Effector memory CD8-positive, alpha-beta T cell (primary cell): ENCODE measurements around the gene ANGPTL8.

Experiments used
- ATAC-seq: fragments of 150-1000 bp; cut with Tn5 transposase; replicated peaks from 2 replicates; pipeline ENCODE4 v1.10.0; 2021; ENCODE audit warnings: mild to moderate bottlenecking, moderate library complexity
- DNase-seq, 3 experiments: peaks; one replicate each; pipeline ENCODE4 v3.0.0; 2021
- H3K27ac Mint-ChIP-seq, 2 donors: one replicate each; pipeline ENCODE4 v1.8.0; 2022; ENCODE audit warnings: mild to moderate bottlenecking in 2 of 2, mixed read lengths in 2 of 2, moderate library complexity in 2 of 2
- H3K27me3 Mint-ChIP-seq, 2 donors: one replicate each; pipeline ENCODE4 v1.8.0; 2022; ENCODE audit warnings: mixed read lengths in 2 of 2
- H3K36me3 Mint-ChIP-seq: one replicate; pipeline ENCODE4 v1.8.0; 2022; ENCODE audit warnings: mild to moderate bottlenecking, moderate library complexity, mixed read lengths; ENCODE audit not compliant: insufficient read depth
- H3K4me1 Mint-ChIP-seq, 2 donors: one replicate each; pipeline ENCODE4 v1.8.0; 2022; ENCODE audit warnings: low read depth in 2 of 2, mixed read lengths in 2 of 2
- H3K4me3 Mint-ChIP-seq, 2 donors: one replicate each; pipeline ENCODE4 v1.8.0; 2022; ENCODE audit warnings: mild to moderate bottlenecking in 2 of 2, mixed read lengths in 2 of 2, moderate library complexity in 2 of 2
- H3K9me3 Mint-ChIP-seq, 2 donors: one replicate each; pipeline ENCODE4 v1.8.0; 2022; ENCODE audit warnings: mixed read lengths in 2 of 2

ANGPTL8 gene

DNA sequence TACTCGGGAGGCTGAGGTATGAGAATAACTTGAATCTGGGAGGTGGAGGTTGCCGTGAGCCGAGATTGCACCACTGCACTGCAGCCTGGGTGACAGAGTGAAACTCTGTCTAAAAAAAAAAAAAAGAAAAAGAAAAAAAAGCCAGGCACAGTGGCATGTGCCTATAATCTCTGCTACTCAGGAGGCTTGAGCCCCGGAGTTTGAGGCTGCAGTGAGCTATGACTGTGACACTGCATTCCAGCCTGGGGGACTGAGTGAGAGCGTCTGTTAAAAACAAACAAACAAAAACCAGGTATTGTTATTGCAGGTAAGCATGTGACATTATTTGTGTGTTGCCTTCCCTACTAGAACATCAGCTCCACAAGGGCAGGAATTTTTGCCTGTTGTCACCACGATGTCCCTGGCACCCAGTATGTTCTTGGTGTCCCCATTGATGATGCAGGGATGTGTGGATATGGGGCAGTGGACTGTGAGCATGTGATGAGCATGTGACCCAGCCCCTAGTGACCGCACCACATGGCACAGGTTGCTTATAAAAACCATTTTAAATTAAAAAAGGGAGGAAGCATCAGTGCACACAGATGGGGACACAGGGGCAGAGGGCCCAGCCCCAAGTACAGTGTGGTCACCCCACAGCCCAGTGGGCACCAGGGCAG lies 40.5 kb upstream of the ANGPTL8 start:
- H3K4me1 Mint-ChIP-seq: peaks cover 0 to 4% of the 10 kb centered on the region in 2 donors
- no peak for ATAC-seq
- H3K9me3 Mint-ChIP-seq: no peaks in the 10 kb centered on the region
- no peak overlapping the region for H3K27ac Mint-ChIP-seq
- no peaks in the 10 kb centered on the region for H3K36me3 Mint-ChIP-seq
- no peak for DNase-seq
- H3K27me3 Mint-ChIP-seq: peaks cover 6 to 25% of the 10 kb centered on the region in 2 donors
- peak overlapping the region; percentile 71 for H3K4me3 Mint-ChIP-seq

DNA sequence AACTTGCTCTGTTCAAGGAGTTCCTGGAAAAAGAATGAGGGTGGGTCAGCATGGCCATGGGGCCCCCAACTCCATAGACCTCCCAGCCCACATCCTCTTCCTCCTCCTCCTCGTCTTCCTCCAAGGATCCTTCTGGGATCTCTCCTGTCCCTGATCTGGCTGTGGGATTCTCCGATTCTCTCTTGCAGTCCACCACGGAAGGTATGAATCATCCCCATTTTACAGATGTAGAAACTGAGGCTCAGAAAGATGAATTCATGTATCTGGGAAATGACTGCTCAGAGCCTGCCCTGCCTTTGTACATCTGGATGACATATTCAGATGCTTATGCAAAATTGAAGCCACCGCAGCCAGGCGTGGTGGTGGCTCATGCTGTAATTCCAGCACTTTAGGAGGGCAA lies 39.9 kb upstream of the ANGPTL8 start:
- no peak overlapping the region for H3K4me3 Mint-ChIP-seq
- no peak overlapping the region for H3K27ac Mint-ChIP-seq
- ATAC-seq: no peak
- H3K27me3 Mint-ChIP-seq: peaks cover 6 to 31% of the 10 kb centered on the region in 2 donors
- no peaks in the 10 kb centered on the region for H3K36me3 Mint-ChIP-seq
- no peak for DNase-seq
- no peaks in the 10 kb centered on the region for H3K9me3 Mint-ChIP-seq
- H3K4me1 Mint-ChIP-seq: peaks cover 4% of the 10 kb centered on the region in 2 donors

DNA sequence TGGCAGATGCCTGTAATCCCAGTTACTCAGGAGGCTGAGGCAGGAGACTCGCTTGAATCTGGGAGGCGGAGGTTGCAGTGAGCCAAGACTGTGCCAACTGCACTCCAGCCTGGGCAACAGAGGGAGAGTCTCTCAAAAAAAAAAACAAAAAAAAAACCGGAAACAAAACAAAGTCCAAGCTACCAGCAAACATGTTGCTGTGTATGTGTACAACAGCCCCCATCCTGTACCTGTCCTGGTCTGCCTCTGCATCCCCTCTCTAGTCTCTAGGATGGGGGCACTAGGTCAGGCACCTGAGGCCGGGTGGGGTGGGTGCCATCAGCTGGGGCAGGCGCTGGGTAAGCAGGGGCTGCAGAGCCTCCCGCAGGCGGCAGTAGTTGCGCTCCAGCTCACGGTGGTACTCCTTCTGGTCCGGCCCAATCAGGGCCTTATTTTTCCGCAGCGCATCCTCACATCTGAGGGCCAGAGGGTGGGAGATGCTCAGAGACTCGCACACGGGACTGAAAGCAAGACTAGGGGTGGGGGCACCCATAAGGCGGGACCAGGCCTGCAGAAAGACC lies 39.3 kb upstream of the ANGPTL8 start:
- no peaks in the 10 kb centered on the region for H3K36me3 Mint-ChIP-seq
- H3K9me3 Mint-ChIP-seq: no peaks in the 10 kb centered on the region
- peaks cover 6 to 33% of the 10 kb centered on the region in 2 donors for H3K27me3 Mint-ChIP-seq
- no peak overlapping the region for H3K4me3 Mint-ChIP-seq
- no peak for ATAC-seq
- no peak overlapping the region for H3K27ac Mint-ChIP-seq
- no peak for DNase-seq
- peaks cover 4 to 5% of the 10 kb centered on the region in 2 donors for H3K4me1 Mint-ChIP-seq

DNA sequence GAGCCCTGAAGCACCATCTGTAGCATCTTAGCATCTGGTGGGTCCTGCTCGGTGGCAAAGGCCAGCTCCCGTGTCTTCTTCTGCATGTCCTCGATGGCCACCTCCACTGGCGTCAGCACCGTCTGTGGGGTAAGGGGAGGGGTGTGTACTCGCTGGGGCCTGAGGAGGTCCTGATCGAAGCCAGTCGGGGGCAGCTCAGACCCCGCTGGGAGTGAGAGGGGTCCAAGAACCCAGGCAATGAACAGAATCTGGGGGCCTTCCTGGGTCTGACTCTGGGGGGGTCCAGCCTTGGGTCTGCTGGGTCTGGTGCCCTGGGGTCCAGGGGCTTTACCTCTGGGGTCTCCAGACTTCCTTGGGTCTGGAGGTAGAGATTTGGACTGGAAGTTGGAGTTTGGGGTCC lies 38.5 kb upstream of the ANGPTL8 start:
- DNase-seq (no peak), ATAC-seq (no peak)
- H3K27ac Mint-ChIP-seq: no peak overlapping the region
- no peaks in the 10 kb centered on the region for H3K36me3 Mint-ChIP-seq
- peaks cover 4 to 32% of the 10 kb centered on the region in 2 donors for H3K27me3 Mint-ChIP-seq
- no peaks in the 10 kb centered on the region for H3K9me3 Mint-ChIP-seq
- H3K4me3 Mint-ChIP-seq: no peak overlapping the region
- peaks cover 4 to 5% of the 10 kb centered on the region in 2 donors for H3K4me1 Mint-ChIP-seq

DNA sequence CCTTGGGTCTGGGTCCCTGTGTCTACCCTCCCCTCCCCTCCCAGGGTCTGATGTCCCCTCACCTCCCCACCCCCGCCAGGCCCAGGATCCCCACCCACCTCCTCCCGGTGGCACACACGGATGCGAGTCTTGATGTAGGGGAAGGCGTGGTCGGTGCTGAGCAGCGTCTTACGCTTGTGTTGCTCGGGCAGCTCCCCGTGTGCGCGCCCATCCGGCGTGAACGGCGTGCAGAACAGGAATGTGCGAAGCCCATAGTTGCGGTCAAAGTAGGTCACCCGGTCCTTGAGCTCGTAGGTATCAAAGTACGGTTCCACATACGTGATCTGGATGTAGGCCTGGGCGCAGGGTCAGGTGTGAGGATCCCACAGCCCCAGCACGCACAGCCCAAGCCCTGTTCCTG lies 37.6 kb upstream of the ANGPTL8 start:
- H3K9me3 Mint-ChIP-seq: no peaks in the 10 kb centered on the region
- H3K36me3 Mint-ChIP-seq: no peaks in the 10 kb centered on the region
- H3K27ac Mint-ChIP-seq: no peak overlapping the region
- H3K27me3 Mint-ChIP-seq: peaks cover 6 to 23% of the 10 kb centered on the region in 2 donors
- H3K4me1 Mint-ChIP-seq: peaks cover 0 to 5% of the 10 kb centered on the region in 2 donors
- DNase-seq (no peak), ATAC-seq (no peak)
- no peak overlapping the region for H3K4me3 Mint-ChIP-seq

DNA sequence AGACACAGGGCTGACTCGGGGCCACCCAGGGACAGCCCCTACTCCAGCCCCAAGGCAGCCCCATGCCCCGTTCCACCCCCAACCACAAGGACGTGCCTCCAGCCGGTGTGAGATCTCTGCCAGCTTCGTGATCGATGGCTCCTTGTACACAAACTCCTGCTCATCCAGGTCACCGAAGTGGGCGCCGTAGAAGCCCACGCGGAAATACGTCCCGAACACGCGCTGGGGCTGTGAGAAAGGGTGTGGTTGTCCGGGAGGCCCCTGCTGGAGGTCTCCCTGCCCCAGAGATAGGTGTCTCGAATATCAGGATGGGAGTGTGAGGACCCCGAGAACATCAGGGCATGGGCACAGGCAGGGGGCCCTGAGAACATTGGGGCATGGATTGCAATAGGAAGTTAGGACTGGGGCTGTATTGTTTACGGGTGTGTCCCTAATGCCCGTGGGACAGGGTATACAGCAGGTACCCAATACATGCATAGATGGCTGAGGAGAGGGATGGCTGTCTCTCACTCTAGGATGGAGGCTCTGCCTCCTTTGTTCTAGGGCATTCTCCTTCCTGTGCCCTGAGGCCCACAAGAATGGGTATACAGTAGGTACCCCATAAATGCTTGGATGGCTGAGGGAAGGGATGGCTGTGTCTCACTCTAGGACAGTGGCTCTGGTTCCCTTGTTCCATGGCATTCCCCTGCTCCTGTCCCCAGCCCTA lies 36.8 kb upstream of the ANGPTL8 start:
- Mint-ChIP-seq H3K4me3 (no peak overlapping the region), H3K36me3 (no peaks in the 10 kb centered on the region), H3K9me3 (no peaks in the 10 kb centered on the region), H3K4me1 (peaks cover 0 to 5% of the 10 kb centered on the region in 2 donors), H3K27me3 (peaks cover 6 to 21% of the 10 kb centered on the region in 2 donors), H3K27ac (no peak overlapping the region)
- DNase-seq (no peak), ATAC-seq (no peak)

DNA sequence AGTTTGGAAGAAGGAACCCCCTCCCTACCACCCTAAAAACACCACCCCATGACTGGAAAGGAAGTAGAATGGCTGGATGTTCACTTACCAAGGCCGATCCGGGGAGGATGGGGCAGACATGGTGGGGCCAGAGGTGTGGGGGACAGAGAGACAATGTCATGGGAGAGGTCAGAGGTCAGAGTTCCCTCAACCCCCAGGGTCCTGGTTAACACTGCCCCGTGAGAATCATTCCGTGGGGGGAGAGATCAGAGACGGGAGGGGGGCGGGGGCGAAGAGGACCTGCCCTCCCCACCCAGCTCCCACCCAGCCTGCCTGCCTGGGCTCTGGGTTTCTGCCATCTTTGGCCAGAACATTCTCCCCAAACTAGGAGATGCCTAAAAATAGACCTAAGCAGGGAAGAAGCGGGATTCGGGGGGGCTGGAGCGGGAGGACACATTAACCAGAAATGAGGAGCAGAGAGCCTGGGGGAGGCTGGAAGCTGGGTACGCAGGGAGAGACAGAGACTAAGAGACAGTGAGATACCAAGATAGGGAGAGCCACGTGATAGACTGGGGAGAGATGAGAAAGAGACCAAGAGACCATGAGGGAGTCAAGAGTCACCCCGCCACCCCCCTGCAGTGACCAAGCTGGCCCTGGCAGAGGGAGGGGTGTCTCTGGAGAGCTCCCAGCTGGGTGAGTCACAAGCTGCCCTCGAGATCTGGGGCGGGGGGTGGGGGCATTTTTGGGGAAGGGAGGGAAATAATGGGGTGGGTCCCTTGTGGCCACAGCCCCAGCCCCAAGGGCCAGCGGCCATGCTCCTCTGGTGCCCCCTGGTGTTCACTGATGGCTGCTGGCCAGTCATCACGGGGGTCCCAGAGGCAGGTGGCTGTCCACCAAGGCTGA lies 36.0 kb upstream of the ANGPTL8 start:
- peak; percentile 16 for ATAC-seq
- no peak overlapping the region for H3K4me3 Mint-ChIP-seq

DNA sequence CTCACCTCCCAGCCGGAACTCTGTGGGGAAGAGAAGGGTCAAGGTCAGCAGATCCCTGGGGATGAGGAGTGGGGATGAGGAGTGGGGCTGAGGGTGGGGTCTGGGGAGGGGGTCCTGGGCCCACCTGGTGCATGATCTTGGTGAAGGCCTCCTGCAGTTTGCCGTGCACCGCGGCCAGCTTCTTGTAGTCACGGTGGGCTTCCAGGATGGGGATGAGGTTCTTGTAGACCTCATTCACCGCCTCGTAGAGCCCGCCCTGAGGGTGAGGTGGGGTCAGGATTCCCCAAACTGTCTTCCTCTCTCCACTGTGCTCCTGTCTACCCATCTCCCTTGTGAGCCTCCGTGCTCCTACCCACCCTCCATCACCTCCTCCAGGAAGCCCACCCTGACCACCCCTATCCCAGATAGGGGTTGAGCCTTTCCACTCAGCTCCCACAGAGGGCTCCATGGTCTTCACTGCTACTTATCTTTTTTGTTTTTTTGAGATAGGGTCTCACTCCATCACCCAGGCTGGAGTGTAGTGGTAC lies 35.3 kb upstream of the ANGPTL8 start:
- no peak overlapping the region for H3K27ac Mint-ChIP-seq
- no peak for DNase-seq
- H3K27me3 Mint-ChIP-seq: peaks cover 6 to 21% of the 10 kb centered on the region in 2 donors
- H3K36me3 Mint-ChIP-seq: no peaks in the 10 kb centered on the region
- no peak overlapping the region for H3K4me3 Mint-ChIP-seq
- no peaks in the 10 kb centered on the region for H3K9me3 Mint-ChIP-seq
- peaks cover 0 to 5% of the 10 kb centered on the region in 2 donors for H3K4me1 Mint-ChIP-seq
- ATAC-seq: no peak

More for the DNA sequence above, 36.0 kb upstream of the ANGPTL8 start:
- H3K36me3 Mint-ChIP-seq: no peaks in the 10 kb centered on the region
- H3K27me3 Mint-ChIP-seq: peaks cover 6 to 21% of the 10 kb centered on the region in 2 donors
- DNase-seq: peak in 1 of 3 experiments; percentile 18
- H3K27ac Mint-ChIP-seq: no peak overlapping the region
- peaks cover 0 to 5% of the 10 kb centered on the region in 2 donors for H3K4me1 Mint-ChIP-seq
- no peaks in the 10 kb centered on the region for H3K9me3 Mint-ChIP-seq

DNA sequence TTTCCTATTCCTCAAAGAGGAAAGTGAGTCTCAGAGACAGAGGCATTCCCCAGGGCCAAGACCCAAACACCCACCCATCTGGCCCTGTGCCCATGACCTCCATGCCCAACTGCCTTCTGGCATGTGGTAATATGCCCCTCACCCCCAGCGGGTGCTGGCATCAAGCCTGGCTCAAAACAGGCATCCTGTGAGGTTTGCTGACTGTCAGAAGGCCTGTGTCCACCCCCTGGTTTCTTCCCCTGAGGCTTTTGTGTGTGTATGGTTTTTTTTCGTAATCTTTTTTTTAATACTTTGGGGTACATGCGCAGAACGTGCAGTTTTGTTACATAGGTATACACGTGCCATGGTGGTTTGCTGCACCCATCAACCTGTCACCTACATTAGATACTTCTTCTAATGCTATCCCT lies 34.5 kb upstream of the ANGPTL8 start:
- DNase-seq (no peak), ATAC-seq (no peak)
- Mint-ChIP-seq H3K4me1 (peaks cover 0 to 5% of the 10 kb centered on the region in 2 donors), H3K27me3 (peaks cover 6 to 21% of the 10 kb centered on the region in 2 donors), H3K36me3 (peaks cover under 1% of the 10 kb centered on the region), H3K4me3 (no peak overlapping the region), H3K27ac (no peak overlapping the region), H3K9me3 (no peaks in the 10 kb centered on the region)

DNA sequence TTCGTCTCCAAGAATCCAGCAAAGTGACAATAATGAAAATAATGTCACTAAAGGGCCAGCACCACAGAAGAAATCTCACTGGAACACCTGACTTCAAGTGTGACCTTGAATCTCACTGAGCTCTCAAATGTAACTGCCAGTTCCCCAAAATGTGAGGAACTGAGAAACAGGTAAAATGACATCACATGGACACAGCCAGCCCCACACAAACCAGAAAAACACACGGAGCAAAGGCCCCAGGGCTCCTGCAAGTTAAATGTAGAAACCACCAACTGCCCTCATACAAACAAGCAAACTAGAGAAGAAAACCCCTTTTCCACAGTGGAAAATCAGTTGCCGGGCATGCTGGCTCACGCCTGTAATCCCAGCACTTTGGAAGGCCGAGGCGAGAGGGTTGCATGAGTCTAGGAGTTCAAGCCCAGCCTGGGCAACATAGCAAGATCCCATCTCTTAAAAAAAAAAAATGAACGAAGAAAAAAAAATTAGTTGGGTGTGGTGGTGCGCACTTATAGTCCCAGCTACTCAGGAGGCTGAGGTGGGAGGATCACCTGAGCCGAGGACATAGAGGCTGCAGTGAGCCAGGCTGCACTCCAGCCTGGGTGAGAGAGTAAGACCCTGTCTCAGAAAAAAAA lies 33.4 kb upstream of the ANGPTL8 start:
- Mint-ChIP-seq H3K27me3 (peaks cover 6 to 21% of the 10 kb centered on the region in 2 donors), H3K27ac (peak overlapping the region in 1 of 2 donors; percentile 71), H3K36me3 (peaks cover 6% of the 10 kb centered on the region), H3K4me1 (peaks cover 0 to 5% of the 10 kb centered on the region in 2 donors), H3K9me3 (no peaks in the 10 kb centered on the region), H3K4me3 (no peak overlapping the region)
- DNase-seq: no peak
- no peak for ATAC-seq

DNA sequence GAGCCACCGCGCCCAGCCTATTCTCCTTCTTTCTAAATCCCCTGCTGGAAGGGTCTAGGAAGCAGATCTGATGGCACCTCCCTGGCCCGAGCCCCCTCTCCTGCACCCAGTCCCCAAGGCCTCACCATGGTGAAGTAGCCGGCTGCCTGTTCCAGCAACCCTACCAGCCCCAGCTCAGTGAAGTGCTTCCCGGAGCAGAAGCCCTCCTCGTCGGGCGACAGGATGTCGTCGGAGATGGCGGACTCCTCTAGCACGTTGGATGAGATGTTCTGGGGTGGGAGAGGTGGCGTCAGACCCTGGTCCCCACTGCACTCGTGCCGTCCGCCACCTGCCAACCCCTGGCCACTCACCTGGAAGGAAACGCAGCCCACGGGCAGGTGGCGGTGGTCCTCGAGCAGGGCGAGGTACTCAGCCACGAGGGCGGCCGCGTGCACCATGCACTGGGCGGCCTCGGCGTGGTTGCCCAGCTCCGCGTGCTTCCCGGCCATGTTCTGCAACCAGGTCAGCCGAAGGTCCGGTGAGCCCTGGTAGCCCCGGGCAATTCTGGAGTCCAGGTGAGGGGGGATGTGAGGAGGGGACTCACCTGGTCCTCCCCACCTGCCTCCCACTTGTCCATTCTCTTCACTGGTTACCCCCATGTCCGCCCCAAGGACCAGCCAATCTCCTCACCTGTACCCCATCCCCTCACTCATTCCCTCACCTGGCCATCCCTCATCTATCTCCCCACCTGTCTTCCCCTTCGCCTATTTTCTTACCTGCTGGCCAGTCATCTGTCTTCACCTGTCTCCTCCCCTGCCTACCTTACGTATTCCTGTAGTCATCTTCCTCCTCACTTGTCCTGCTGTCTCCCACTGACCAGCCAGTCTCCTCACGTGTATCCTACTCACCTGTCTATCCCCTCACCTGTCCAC lies 30.6 kb upstream of the ANGPTL8 start:
- Mint-ChIP-seq H3K4me3 (no peak overlapping the region), H3K4me1 (peaks cover 0 to 5% of the 10 kb centered on the region in 2 donors), H3K36me3 (peaks cover 6% of the 10 kb centered on the region), H3K9me3 (no peaks in the 10 kb centered on the region), H3K27ac (no peak overlapping the region), H3K27me3 (peaks cover 6 to 9% of the 10 kb centered on the region in 2 donors)
- no peak for ATAC-seq
- no peak for DNase-seq
